IPS-NIHi7 (cell line): ENCODE measurements around the gene GLI2.

ENCODE experiments used
- DNase-seq: peaks from one replicate; pipeline ENCODE4 v3.0.0; 2012; ENCODE audit warnings: mixed read lengths; ENCODE audit errors: extremely low spot score

Gene GLI2

DNA sequence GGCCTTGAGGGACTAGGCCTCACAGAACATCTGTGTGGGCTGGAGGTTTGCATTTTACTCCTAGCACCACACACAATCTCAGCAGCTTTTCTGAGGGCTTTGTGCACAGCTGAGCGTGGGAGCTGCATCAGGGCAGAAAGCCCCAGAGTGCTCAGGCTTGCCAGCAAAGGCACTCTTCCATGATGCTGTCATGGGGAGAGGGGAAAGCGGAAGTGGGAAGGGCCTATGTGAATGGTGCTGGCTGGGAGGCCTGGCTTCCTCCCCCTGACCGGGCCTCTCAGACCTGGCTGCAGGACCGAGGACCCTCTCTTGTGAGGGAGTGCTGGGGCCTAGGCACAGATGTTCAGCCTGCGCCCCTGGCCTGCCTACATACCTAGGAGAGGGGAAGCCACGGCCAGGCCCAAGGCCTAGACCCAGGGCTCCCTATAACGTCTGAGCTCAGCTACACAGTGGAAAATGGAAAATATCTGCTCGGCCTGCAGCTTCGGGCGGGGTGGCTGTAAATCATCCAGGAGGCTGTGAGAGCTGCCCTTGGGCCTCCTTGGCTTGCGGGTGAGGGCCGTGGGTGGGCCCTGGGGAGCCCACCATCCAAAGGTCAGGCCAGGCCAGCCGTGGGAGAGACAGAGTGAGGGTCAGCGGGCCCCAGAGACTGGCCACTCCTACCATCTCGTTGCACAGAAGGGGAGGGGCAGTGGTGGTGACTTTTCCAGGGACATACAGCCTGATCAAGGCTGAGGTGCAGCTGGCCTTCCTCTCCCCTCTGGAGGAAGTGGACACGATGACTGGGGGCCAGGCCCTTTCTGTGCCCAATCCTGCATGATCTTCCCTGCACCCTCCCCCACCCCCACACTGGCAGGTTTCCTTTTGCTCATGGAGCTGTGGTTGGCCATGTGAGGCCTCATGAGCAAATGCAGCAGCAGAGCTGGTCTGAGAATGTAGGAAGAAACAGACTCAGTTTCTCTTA, 22.8 kb downstream of the GLI2 start:
- no peak for DNase-seq

- DNase-seq, result no peak
These were observed 24.1 kb downstream of the GLI2 start for GRCh38 chr2:120759543-120760331.

DNA sequence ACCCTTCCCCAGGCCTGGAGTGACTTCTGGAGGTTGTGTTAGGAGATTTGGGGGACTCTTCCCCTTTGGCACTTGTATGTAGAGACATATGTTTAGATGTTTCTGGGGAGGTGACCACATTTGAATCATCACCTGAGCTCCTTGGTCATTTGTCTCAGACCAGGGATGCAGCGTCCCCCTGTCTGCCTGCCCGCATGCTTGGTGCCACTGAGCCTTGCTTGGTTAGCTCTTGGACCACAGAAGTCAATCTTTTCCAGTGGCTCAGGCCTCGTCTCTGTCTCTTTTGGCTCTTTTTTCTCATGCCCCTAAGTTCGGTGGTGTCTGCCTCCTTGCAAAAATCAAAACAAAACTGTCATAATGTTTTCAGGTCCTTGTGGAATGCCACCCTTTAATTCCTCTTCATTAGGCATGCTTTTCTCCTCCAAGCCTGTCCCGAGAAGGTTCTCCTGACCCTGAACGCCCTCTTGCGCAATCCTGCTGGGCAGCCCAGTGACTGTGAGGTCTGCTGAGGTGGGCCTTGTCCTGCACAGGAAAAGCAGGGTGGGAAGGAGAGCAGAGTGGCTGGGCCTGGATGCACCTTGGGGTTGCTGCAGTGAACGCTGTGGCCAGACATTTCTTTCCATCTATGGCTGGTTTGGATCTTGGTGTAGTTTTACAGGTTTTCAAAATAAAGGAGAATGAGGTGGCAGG, 24.9 kb downstream of the GLI2 start:
- DNase-seq, result no peak

GRCh38 chr2:120761164-120761861, 25.6 kb downstream of the GLI2 start:
- no peak for DNase-seq

- DNase-seq, result no peak
These were observed 26.2 kb downstream of the GLI2 start for GRCh38 chr2:120761911-120762310.

GRCh38 chr2:120762341-120763061, 26.8 kb downstream of the GLI2 start:
- DNase-seq, result no peak

GRCh38 chr2:120763508-120763907, 27.8 kb downstream of the GLI2 start:
- no peak for DNase-seq

DNA sequence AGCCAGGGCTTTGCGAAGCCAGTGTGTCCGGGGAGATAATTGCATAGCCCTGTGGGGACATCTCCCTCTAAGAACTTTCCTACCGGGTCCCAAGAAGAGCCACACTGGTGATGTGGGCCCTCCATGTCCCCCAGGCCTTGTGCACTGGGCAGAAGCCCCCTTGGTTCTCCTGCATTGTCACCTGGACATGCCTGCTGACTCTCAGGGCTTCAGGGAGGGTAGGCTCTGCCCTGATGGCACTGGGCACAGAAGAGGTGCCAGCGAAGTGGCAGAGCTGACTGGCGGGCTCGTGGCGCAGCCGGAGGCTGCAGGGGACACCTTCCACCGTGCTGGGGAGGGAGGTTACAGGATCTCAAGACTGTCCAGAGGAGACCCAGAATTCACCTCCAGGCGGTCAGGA, 28.3 kb downstream of the GLI2 start:
- DNase-seq, result no peak

- no peak for DNase-seq
These were observed 28.8 kb downstream of the GLI2 start for GRCh38 chr2:120764492-120764891.

DNA sequence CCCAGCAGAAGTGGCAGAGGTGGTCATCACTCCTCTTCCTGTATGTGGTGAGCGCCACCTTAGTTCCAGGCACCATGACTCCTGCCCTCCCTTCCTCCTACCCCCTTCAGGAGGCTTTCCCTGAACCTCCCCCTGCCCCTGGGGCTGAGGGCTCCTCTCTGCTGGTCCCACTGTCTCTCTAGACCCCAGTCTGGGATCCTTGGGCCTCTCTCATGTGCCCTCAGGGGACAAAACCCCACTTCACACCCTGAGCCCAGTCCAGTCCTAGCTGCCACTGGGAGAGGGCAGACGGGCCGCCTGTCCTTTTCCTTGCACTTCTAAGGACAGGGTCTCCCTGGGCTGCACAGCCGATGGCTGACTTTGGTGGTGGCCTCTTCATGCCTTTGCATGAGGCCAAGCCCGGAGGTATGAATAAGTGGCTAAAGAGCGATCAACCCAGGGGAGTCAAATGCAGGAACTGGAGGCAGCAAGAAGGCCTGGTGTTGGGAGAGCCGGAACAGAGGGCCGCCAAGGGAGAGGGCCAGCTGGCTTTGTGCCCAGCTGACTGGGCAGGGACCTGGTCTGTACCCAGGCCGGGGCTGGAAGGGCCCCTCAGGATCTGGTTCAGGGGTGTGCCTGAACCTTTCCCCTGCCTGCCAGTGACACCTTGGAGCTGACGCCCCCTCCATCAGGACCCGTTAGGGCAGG, 29.5 kb downstream of the GLI2 start:
- no peak for DNase-seq

GRCh38 chr2:120765678-120766469, 30.2 kb downstream of the GLI2 start:
- DNase-seq, result no peak

- DNase-seq, result no peak
These were observed 31.0 kb downstream of the GLI2 start for GRCh38 chr2:120766470-120767351.

DNA sequence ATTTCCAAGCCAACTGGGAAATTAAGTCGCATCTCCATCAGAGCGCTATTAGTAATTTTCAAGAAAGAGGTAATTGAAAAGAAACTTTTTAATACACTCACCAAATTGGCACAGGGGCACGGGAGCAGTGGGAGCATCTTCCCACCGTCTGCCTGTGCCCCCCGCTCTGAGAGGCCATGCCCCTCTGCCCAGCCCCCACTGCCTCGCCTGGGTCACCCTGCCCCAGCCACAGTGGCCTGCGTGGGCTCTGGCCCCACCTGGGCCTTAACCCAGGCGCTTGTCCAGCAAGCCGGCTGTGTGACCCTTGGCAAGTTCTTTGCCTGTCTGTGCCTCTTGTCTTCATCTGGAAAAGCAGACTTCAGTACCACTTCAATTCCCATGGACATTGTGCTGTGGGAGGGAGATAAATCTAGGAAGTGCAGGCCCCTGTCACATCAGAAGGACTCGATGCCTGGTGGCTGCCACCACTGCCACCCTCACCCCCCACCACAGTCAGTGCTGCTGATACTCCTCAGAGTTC, 31.9 kb downstream of the GLI2 start:
- no peak for DNase-seq

- DNase-seq, result no peak
These were observed 32.7 kb downstream of the GLI2 start for GRCh38 chr2:120768112-120769048.

DNA sequence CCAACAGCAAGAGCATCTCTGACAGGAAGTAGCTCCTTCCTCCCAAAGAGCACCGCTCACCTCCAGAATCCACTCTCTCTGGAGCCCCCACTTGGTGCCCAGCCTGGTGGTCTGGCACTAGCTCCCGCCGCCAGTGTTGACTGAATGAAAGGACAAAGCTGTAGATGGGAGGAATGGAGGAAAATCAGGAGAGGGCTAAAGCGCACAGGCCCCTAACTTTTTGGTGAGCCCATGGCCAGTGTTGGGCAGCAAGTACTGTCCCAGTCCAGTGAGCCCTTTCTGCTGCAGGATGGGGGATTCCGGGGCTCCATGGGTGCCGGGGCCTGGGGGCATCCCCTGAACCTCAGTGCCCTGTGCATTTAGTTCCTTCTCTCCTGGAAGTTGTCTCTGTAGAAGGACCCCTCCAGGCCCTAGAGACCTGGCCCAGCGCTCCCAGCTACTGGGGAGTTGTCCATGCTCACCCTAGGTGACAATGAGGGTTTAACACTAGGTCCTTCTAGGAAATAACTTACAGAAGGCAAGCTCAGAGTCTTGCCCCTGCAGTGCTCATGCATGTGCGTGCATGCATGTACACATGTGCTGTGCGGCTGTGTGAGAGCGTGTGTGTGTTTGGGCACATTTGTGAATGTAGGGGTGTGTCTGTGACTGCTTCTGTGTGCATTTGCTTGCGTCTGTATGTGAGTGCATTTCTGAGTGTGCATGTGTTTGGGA, 33.6 kb downstream of the GLI2 start:
- DNase-seq, result no peak

DNA sequence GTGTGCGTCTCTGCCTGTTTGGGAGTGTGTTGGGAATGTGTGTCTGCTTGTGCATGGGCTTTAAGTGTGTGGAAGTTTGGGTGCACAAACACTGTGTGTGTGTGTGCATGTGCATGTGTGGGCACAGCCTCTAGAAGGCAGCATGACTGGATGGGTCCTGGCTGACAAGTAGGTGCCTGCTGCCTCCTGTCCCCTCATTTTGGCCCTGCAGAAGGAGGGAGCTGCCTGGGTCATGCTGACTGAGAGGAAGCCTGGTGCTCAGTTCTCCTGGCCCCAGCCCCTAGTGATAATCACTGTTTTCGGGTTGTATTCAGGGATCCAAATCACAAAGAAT, 34.1 kb downstream of the GLI2 start:
- DNase-seq, result no peak

GRCh38 chr2:120770176-120770575, 34.5 kb downstream of the GLI2 start:
- DNase-seq, result no peak
